Activated naive CD8-positive, alpha-beta T cell treated with anti-CD3 and anti-CD28 coated beads for 36 hours (primary cell): ENCODE measurements around the gene CTAGE6. TPM values are rescaled to one million over a fixed set of nuclear protein-coding genes. Genes with fewer than 3 reads are reported as not detected.
"Not testable (repeated sequence)": the region's sequence is repeated elsewhere in the genome, so short reads cannot be mapped to it uniquely, and the experiment has no call there.

Experiments used
- DNase-seq: peaks from one replicate; pipeline ENCODE4 v3.0.0; 2021
- H3K27ac Mint-ChIP-seq: one replicate; pipeline ENCODE4 v1.8.0; 2022; ENCODE audit warnings: mild to moderate bottlenecking, moderate library complexity, mixed read lengths
- H3K27me3 Mint-ChIP-seq: one replicate; pipeline ENCODE4 v1.8.0; 2022; ENCODE audit warnings: mild to moderate bottlenecking, mixed read lengths
- H3K36me3 Mint-ChIP-seq: one replicate; pipeline ENCODE4 v1.8.0; 2021; ENCODE audit warnings: mild to moderate bottlenecking, mixed read lengths
- H3K4me1 Mint-ChIP-seq: one replicate; pipeline ENCODE4 v1.8.0; 2021; ENCODE audit warnings: mixed read lengths
- H3K4me3 Mint-ChIP-seq: one replicate; pipeline ENCODE4 v1.8.0; 2022; ENCODE audit warnings: mild to moderate bottlenecking, moderate library complexity, mixed read lengths
- H3K9me3 Mint-ChIP-seq: one replicate; pipeline ENCODE4 v1.8.0; 2022; ENCODE audit warnings: mixed read lengths
- total RNA-seq, 2 experiments: library from RNA; stranded (reverse); gene quantifications; one replicate each; pipeline ENCODE4 v1.2.3, GENCODE V29; 2021

Gene CTAGE6
- total RNA-seq, 2 experiments from 2014 or later: 0.52 TPM; not detected in 1

- H3K4me1 Mint-ChIP-seq: peaks cover 15% of the 10 kb centered on the region
- no peaks in the 10 kb centered on the region for H3K9me3 Mint-ChIP-seq
- no peak for DNase-seq
- H3K27me3 Mint-ChIP-seq: no peaks in the 10 kb centered on the region
- no peak overlapping the region for H3K27ac Mint-ChIP-seq
- no peak overlapping the region for H3K4me3 Mint-ChIP-seq
- H3K36me3 Mint-ChIP-seq: peaks cover 15% of the 10 kb centered on the region
Measured at GRCh38 chr7:143733876-143734275, 23.6 kb downstream of the CTAGE6 start.

- peaks cover 17% of the 10 kb centered on the region for H3K36me3 Mint-ChIP-seq
- no peak for DNase-seq
- H3K27ac Mint-ChIP-seq: no peak overlapping the region
- no peaks in the 10 kb centered on the region for H3K9me3 Mint-ChIP-seq
- no peak overlapping the region for H3K4me3 Mint-ChIP-seq
- no peaks in the 10 kb centered on the region for H3K27me3 Mint-ChIP-seq
- H3K4me1 Mint-ChIP-seq: peaks cover 1% of the 10 kb centered on the region
Measured at GRCh38 chr7:143728333-143728862, 29.1 kb downstream of the CTAGE6 start.

GRCh38 chr7:143727561-143727960, 29.9 kb downstream of the CTAGE6 start:
- not testable (repeated sequence) for H3K4me1 Mint-ChIP-seq, H3K4me3 Mint-ChIP-seq, H3K9me3 Mint-ChIP-seq, H3K27me3 Mint-ChIP-seq, DNase-seq, H3K27ac Mint-ChIP-seq
- H3K36me3 Mint-ChIP-seq: peaks cover 17% of the 10 kb centered on the region

- H3K4me1 Mint-ChIP-seq, H3K4me3 Mint-ChIP-seq, H3K27ac Mint-ChIP-seq, DNase-seq, H3K27me3 Mint-ChIP-seq, H3K9me3 Mint-ChIP-seq: not testable (repeated sequence)
- peaks cover 17% of the 10 kb centered on the region for H3K36me3 Mint-ChIP-seq
Measured at GRCh38 chr7:143726143-143726542, 31.4 kb downstream of the CTAGE6 start.

- not testable (repeated sequence) for H3K4me3 Mint-ChIP-seq, H3K4me1 Mint-ChIP-seq, H3K36me3 Mint-ChIP-seq, H3K27ac Mint-ChIP-seq, H3K9me3 Mint-ChIP-seq, DNase-seq, H3K27me3 Mint-ChIP-seq
Measured at GRCh38 chr7:143720335-143720734, 37.2 kb downstream of the CTAGE6 start.

GRCh38 chr7:143715543-143716193, 41.8 kb downstream of the CTAGE6 start:
- H3K27me3 Mint-ChIP-seq, H3K4me1 Mint-ChIP-seq, H3K36me3 Mint-ChIP-seq, DNase-seq, H3K9me3 Mint-ChIP-seq, H3K27ac Mint-ChIP-seq, H3K4me3 Mint-ChIP-seq: not testable (repeated sequence)

GRCh38 chr7:143714581-143715454, 42.7 kb downstream of the CTAGE6 start:
- not testable (repeated sequence) for H3K4me3 Mint-ChIP-seq, DNase-seq, H3K9me3 Mint-ChIP-seq, H3K27me3 Mint-ChIP-seq, H3K4me1 Mint-ChIP-seq, H3K36me3 Mint-ChIP-seq, H3K27ac Mint-ChIP-seq

GRCh38 chr7:143712381-143712780, 45.1 kb downstream of the CTAGE6 start:
- not testable (repeated sequence) for H3K4me3 Mint-ChIP-seq, H3K27me3 Mint-ChIP-seq, H3K4me1 Mint-ChIP-seq

GRCh38 chr7:143711727-143712324, 45.7 kb downstream of the CTAGE6 start:
- not testable (repeated sequence) for H3K27me3 Mint-ChIP-seq, DNase-seq, H3K9me3 Mint-ChIP-seq, H3K4me3 Mint-ChIP-seq, H3K27ac Mint-ChIP-seq, H3K4me1 Mint-ChIP-seq, H3K36me3 Mint-ChIP-seq

More at GRCh38 chr7:143712381-143712780, 45.1 kb downstream of the CTAGE6 start:
- not testable (repeated sequence) for H3K27ac Mint-ChIP-seq, H3K36me3 Mint-ChIP-seq, DNase-seq, H3K9me3 Mint-ChIP-seq

- H3K4me3 Mint-ChIP-seq, H3K9me3 Mint-ChIP-seq: not testable (repeated sequence)
Measured at GRCh38 chr7:143709895-143710294, 47.6 kb downstream of the CTAGE6 start.

More at GRCh38 chr7:143709895-143710294, 47.6 kb downstream of the CTAGE6 start:
- not testable (repeated sequence) for DNase-seq, H3K36me3 Mint-ChIP-seq, H3K27me3 Mint-ChIP-seq, H3K4me1 Mint-ChIP-seq, H3K27ac Mint-ChIP-seq

Other genes starting within 250 kb of the CTAGE6 start
- under 1 TPM; 0.20 to 0.52 TPM for gene CTAGE15, start 185.9 kb downstream of the CTAGE6 start, total RNA-seq
- 10 to 100 TPM; 31.5 to 31.7 TPM for gene TCAF2, start 136.7 kb downstream of the CTAGE6 start, total RNA-seq
- gene TCAF1, start 144.5 kb upstream of the CTAGE6 start, total RNA-seq: 1 to 10 TPM; 8.6 to 9.0 TPM
- not detected for gene OR2F2, start 177.5 kb upstream of the CTAGE6 start, total RNA-seq
- not detected for gene OR2F1, start 197.1 kb upstream of the CTAGE6 start, total RNA-seq
- not detected for gene OR6B1, start 242.6 kb upstream of the CTAGE6 start, total RNA-seq